Body of pancreas (tissue), 4 donors: ENCODE results near the gene PIP.

Experiments
- POLR2A ChIP-seq, 3 donors: fragments of 450-650 bp; IDR thresholded peaks; one replicate each; pipeline ENCODE4 v1.6.1; 2016; ENCODE audit warnings: antibody characterized with exemption in 3 of 3, mild to moderate bottlenecking in 2 of 3
- TF ChIP-seq, protein P1 (sequence below), 7 experiments: fragments of 450-650 bp in 4 of 7; fragments of 200-600 bp in 3 of 7; sonication (generic) in 3 of 7; IDR thresholded peaks; one replicate each; pipeline ENCODE4 v1.5.1; 2016 to 2019; ENCODE audit warnings: antibody characterized with exemption in 7 of 7

DNA sequence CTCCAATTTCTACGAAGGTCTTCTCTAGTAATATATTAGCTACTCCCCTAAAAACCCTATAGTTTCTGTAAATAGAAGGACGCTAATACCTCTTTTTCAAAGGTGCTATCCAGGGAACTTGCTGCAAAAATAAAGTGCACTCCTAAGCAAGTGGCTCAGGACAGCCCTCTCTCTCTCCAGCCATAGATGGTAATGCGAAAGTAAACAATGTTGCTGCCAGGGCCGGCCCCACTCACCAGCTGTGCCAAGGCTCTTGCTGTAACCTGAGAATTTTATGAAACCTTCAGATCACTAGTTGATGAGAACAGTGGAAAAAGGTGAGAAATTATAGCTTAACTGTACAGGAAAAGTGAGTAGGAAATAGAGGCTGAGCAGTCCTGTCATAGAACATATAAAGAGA is 40.5 kb downstream of the PIP start:
- TF ChIP-seq, protein P1, sequence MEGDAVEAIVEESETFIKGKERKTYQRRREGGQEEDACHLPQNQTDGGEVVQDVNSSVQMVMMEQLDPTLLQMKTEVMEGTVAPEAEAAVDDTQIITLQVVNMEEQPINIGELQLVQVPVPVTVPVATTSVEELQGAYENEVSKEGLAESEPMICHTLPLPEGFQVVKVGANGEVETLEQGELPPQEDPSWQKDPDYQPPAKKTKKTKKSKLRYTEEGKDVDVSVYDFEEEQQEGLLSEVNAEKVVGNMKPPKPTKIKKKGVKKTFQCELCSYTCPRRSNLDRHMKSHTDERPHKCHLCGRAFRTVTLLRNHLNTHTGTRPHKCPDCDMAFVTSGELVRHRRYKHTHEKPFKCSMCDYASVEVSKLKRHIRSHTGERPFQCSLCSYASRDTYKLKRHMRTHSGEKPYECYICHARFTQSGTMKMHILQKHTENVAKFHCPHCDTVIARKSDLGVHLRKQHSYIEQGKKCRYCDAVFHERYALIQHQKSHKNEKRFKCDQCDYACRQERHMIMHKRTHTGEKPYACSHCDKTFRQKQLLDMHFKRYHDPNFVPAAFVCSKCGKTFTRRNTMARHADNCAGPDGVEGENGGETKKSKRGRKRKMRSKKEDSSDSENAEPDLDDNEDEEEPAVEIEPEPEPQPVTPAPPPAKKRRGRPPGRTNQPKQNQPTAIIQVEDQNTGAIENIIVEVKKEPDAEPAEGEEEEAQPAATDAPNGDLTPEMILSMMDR (IDR thresholded peaks at IDR 0.05) = no peak
- TF ChIP-seq POLR2A (IDR thresholded peaks at IDR 0.05) = no peak
